ENCODE data around the gene PTGIR.
A peak's percentile ranks its signal among the peaks of the same experiment; 100 is the strongest.

PTGIR gene

GRCh38 chr19:46615966-46616365, 8.9 kb downstream of the PTGIR start:
- Mint-ChIP-seq H3K27me3 (no peaks in the 10 kb centered on the region), H3K27ac (no peak overlapping the region), H3K36me3 (no peaks in the 10 kb centered on the region), H3K9me3 (no peaks in the 10 kb centered on the region), H3K4me3 (no peak overlapping the region), H3K4me1 (peaks cover 38% of the 10 kb centered on the region)
- no peak for ATAC-seq (ENCODE audit: low read depth)
- no peak for DNase-seq (ENCODE audit: low spot score in 2 of 2)

- DNase-seq (ENCODE audit: low spot score in 2 of 2) (peak; percentile 87 to 91), ATAC-seq (ENCODE audit: low read depth) (peak; percentile 37)
- Mint-ChIP-seq H3K27me3 (no peaks in the 10 kb centered on the region), H3K36me3 (peaks cover 7% of the 10 kb centered on the region), H3K9me3 (no peaks in the 10 kb centered on the region), H3K4me3 (no peak overlapping the region), H3K27ac (peak overlapping the region; percentile 11), H3K4me1 (peaks cover 34% of the 10 kb centered on the region)
These were observed 10.7 kb downstream of the PTGIR start for GRCh38 chr19:46614114-46614722.

GRCh38 chr19:46613525-46613924, 11.4 kb downstream of the PTGIR start:
- DNase-seq (ENCODE audit: low spot score in 2 of 2) (no peak), ATAC-seq (ENCODE audit: low read depth) (no peak)
- Mint-ChIP-seq H3K4me1 (peaks cover 32% of the 10 kb centered on the region), H3K4me3 (no peak overlapping the region), H3K27ac (no peak overlapping the region), H3K27me3 (no peaks in the 10 kb centered on the region), H3K36me3 (peaks cover 12% of the 10 kb centered on the region), H3K9me3 (no peaks in the 10 kb centered on the region)

GRCh38 chr19:46611776-46612175, 13.1 kb downstream of the PTGIR start:
- H3K36me3 Mint-ChIP-seq = peaks cover 23% of the 10 kb centered on the region
- ATAC-seq (ENCODE audit: low read depth) = peak; percentile 15

GRCh38 chr19:46610851-46611770, 13.8 kb downstream of the PTGIR start:
- Mint-ChIP-seq H3K27me3 (no peaks in the 10 kb centered on the region), H3K4me1 (peaks cover 30% of the 10 kb centered on the region), H3K4me3 (peak overlapping the region; percentile 41), H3K36me3 (peaks cover 27% of the 10 kb centered on the region), H3K9me3 (no peaks in the 10 kb centered on the region), H3K27ac (peak overlapping the region; percentile 28)
- ATAC-seq (ENCODE audit: low read depth) (peak; percentile 47), DNase-seq (ENCODE audit: low spot score in 2 of 2) (peak in 1 of 2 donors; percentile 15)

More at GRCh38 chr19:46611776-46612175, 13.1 kb downstream of the PTGIR start:
- Mint-ChIP-seq H3K27me3 (no peaks in the 10 kb centered on the region), H3K27ac (peak overlapping the region; percentile 28), H3K9me3 (no peaks in the 10 kb centered on the region), H3K4me3 (no peak overlapping the region), H3K4me1 (peaks cover 33% of the 10 kb centered on the region)
- DNase-seq (ENCODE audit: low spot score in 2 of 2) = no peak

GRCh38 chr19:46610413-46610775, 14.5 kb downstream of the PTGIR start:
- no peaks in the 10 kb centered on the region for H3K27me3 Mint-ChIP-seq
- peaks cover 30% of the 10 kb centered on the region for H3K4me1 Mint-ChIP-seq
- no peak for DNase-seq (ENCODE audit: low spot score in 2 of 2)
- H3K27ac Mint-ChIP-seq = no peak overlapping the region
- no peak overlapping the region for H3K4me3 Mint-ChIP-seq
- peaks cover 30% of the 10 kb centered on the region for H3K36me3 Mint-ChIP-seq
- no peak for ATAC-seq (ENCODE audit: low read depth)
- H3K9me3 Mint-ChIP-seq = no peaks in the 10 kb centered on the region

- Mint-ChIP-seq H3K27me3 (no peaks in the 10 kb centered on the region), H3K4me3 (no peak overlapping the region), H3K27ac (no peak overlapping the region), H3K36me3 (peaks cover 30% of the 10 kb centered on the region), H3K9me3 (no peaks in the 10 kb centered on the region), H3K4me1 (peaks cover 30% of the 10 kb centered on the region)
- ATAC-seq (ENCODE audit: low read depth) = no peak
- peak in 1 of 2 donors; percentile 10 for DNase-seq (ENCODE audit: low spot score in 2 of 2)
These were observed 15.1 kb downstream of the PTGIR start for GRCh38 chr19:46609511-46610412.

- no peaks in the 10 kb centered on the region for H3K27me3 Mint-ChIP-seq
- peaks cover 28% of the 10 kb centered on the region for H3K4me1 Mint-ChIP-seq
- H3K4me3 Mint-ChIP-seq = no peak overlapping the region
- ATAC-seq (ENCODE audit: low read depth) = no peak
- H3K9me3 Mint-ChIP-seq = no peaks in the 10 kb centered on the region
- peaks cover 30% of the 10 kb centered on the region for H3K36me3 Mint-ChIP-seq
- no peak overlapping the region for H3K27ac Mint-ChIP-seq
- peak in 1 of 2 donors; percentile 11 for DNase-seq (ENCODE audit: low spot score in 2 of 2)
These were observed 16.1 kb downstream of the PTGIR start for GRCh38 chr19:46608581-46609345.

- Mint-ChIP-seq H3K4me1 (peaks cover 31% of the 10 kb centered on the region), H3K36me3 (peaks cover 30% of the 10 kb centered on the region), H3K27me3 (no peaks in the 10 kb centered on the region), H3K4me3 (no peak overlapping the region), H3K27ac (no peak overlapping the region), H3K9me3 (no peaks in the 10 kb centered on the region)
- ATAC-seq (ENCODE audit: low read depth) (no peak), DNase-seq (ENCODE audit: low spot score in 2 of 2) (no peak)
These were observed 16.7 kb downstream of the PTGIR start for GRCh38 chr19:46608178-46608577.

GRCh38 chr19:46607448-46607841, 17.4 kb downstream of the PTGIR start:
- Mint-ChIP-seq H3K27ac (no peak overlapping the region), H3K27me3 (no peaks in the 10 kb centered on the region), H3K4me3 (no peak overlapping the region), H3K9me3 (no peaks in the 10 kb centered on the region), H3K4me1 (peaks cover 33% of the 10 kb centered on the region), H3K36me3 (peaks cover 30% of the 10 kb centered on the region)
- ATAC-seq (ENCODE audit: low read depth) (no peak), DNase-seq (ENCODE audit: low spot score in 2 of 2) (no peak)

GRCh38 chr19:46606681-46607447, 18.0 kb downstream of the PTGIR start:
- no peak overlapping the region for H3K4me3 Mint-ChIP-seq
- peaks cover 32% of the 10 kb centered on the region for H3K4me1 Mint-ChIP-seq
- DNase-seq (ENCODE audit: low spot score in 2 of 2) (no peak), ATAC-seq (ENCODE audit: low read depth) (no peak)
- no peak overlapping the region for H3K27ac Mint-ChIP-seq
- H3K36me3 Mint-ChIP-seq = peaks cover 30% of the 10 kb centered on the region
- H3K9me3 Mint-ChIP-seq = no peaks in the 10 kb centered on the region
- H3K27me3 Mint-ChIP-seq = no peaks in the 10 kb centered on the region

GRCh38 chr19:46606019-46606418, 18.9 kb downstream of the PTGIR start:
- H3K9me3 Mint-ChIP-seq = no peaks in the 10 kb centered on the region
- DNase-seq (ENCODE audit: low spot score in 2 of 2) (peak in 1 of 2 donors; percentile 10), ATAC-seq (ENCODE audit: low read depth) (no peak)
- H3K4me1 Mint-ChIP-seq = peaks cover 24% of the 10 kb centered on the region
- H3K27me3 Mint-ChIP-seq = no peaks in the 10 kb centered on the region
- no peak overlapping the region for H3K27ac Mint-ChIP-seq
- H3K36me3 Mint-ChIP-seq = peaks cover 30% of the 10 kb centered on the region
- no peak overlapping the region for H3K4me3 Mint-ChIP-seq
